Measurements from ENCODE around the gene ELMO2.

ELMO2 gene

DNA sequence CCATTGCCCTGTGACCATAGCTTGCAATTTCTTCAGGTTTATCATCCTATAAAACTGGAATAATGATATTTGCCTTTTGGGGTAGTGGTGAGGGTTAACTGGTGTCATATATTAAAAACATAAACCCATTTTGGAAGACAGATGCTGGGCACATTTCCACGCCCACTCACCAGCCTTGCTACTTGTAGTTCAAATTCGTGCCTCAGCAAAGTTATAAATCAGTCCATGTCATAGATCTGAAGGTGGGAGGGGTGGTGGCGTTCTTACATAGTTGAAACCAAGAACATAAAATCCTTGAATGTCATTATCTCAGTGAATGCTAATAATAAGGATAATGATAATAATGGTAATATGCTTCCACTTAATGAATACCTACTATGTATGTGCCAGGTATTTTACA, 9.4 kb upstream of the ELMO2 start:
- Histone ChIP-seq H4K12ac (ENCODE audit: low read depth, low read length) (no peak overlapping the region), H3K4me2 (ENCODE audit: low read length) (no peak overlapping the region), H3K9me3 (ENCODE audit: insufficient read depth, low read depth, low read length) (no peaks in the 10 kb centered on the region), H3K27me3 (ENCODE audit: insufficient read depth, low read length) (no peaks in the 10 kb centered on the region), H2BK12ac (ENCODE audit: low read length) (no peak overlapping the region), H4K8ac (ENCODE audit: low read depth, low read length) (no peak overlapping the region), H3K18ac (ENCODE audit: low read length) (no peak overlapping the region), H3K79me2 (ENCODE audit: control insufficient read depth, insufficient read depth, low read length, poor library complexity) (no peaks in the 10 kb centered on the region), H3K36me3 (ENCODE audit: control insufficient read depth in 1 of 2, insufficient read depth in 2 of 2, low read length in 2 of 2) (no peaks in the 10 kb centered on the region), H4K91ac (ENCODE audit: low read depth, low read length) (no peak overlapping the region), H2AK5ac (ENCODE audit: low read length) (no peak overlapping the region), H3K14ac (ENCODE audit: low read length) (no peak overlapping the region), H3K23ac (ENCODE audit: low read length) (no peak overlapping the region), H3K27ac (ENCODE audit: low read depth, low read length) (no peak overlapping the region), H3K79me1 (ENCODE audit: low read length) (no peaks in the 10 kb centered on the region), H2BK120ac (ENCODE audit: insufficient read depth, low read length, poor library complexity) (no peak overlapping the region), H3K9ac (ENCODE audit: low read length) (no peak overlapping the region), H3K4ac (ENCODE audit: low read depth, low read length) (no peak overlapping the region), H3K4me3 (ENCODE audit: low read depth, low read length) (no peak overlapping the region), H3K4me1 (ENCODE audit: control insufficient read depth in 1 of 2, insufficient read depth in 2 of 2, low read length in 2 of 2) (peaks cover 0 to under 1% of the 10 kb centered on the region in 2 experiments), H2AFZ (ENCODE audit: insufficient read depth, low read length, poor library complexity) (no peak overlapping the region), H2BK5ac (ENCODE audit: low read depth, low read length, poor library complexity) (no peak overlapping the region)
- no CpG with 5 or more reads among the region's 3 CpGs for WGBS (ENCODE audit: extremely low coverage, insufficient coverage, insufficient read length)
- DNase-seq, result no peak

DNA sequence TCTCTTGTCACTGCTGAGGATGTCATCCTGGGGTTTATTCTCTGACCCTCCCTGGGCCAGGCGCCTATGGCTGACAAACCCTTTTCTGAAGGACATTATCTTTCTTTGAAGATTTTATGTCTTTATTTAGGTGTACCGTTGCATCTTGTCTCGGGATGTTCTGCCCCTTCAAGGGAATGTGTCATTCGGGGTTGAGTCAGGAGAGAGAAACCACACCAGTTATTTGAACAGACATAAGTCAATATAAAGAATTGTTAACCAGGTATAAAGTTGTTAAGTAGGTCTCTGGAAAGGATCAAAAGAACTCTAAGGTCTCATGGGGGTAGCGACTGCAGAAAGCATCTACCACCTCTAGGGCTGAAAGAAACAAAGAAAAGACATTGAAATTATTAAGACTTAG, 8.2 kb upstream of the ELMO2 start:
- Histone ChIP-seq H3K14ac (ENCODE audit: low read length) (no peak overlapping the region), H2BK5ac (ENCODE audit: low read depth, low read length, poor library complexity) (no peak overlapping the region), H4K8ac (ENCODE audit: low read depth, low read length) (no peak overlapping the region), H3K27ac (ENCODE audit: low read depth, low read length) (no peak overlapping the region), H2AK5ac (ENCODE audit: low read length) (no peak overlapping the region), H2BK12ac (ENCODE audit: low read length) (no peak overlapping the region), H3K4me2 (ENCODE audit: low read length) (no peak overlapping the region), H3K9me3 (ENCODE audit: insufficient read depth, low read depth, low read length) (no peaks in the 10 kb centered on the region), H3K79me1 (ENCODE audit: low read length) (no peaks in the 10 kb centered on the region), H3K18ac (ENCODE audit: low read length) (no peak overlapping the region), H4K91ac (ENCODE audit: low read depth, low read length) (no peak overlapping the region), H2AFZ (ENCODE audit: insufficient read depth, low read length, poor library complexity) (no peak overlapping the region), H3K23ac (ENCODE audit: low read length) (no peak overlapping the region), H3K9ac (ENCODE audit: low read length) (no peak overlapping the region), H3K27me3 (ENCODE audit: insufficient read depth, low read length) (no peaks in the 10 kb centered on the region), H2BK120ac (ENCODE audit: insufficient read depth, low read length, poor library complexity) (no peak overlapping the region), H3K4ac (ENCODE audit: low read depth, low read length) (no peak overlapping the region), H3K36me3 (ENCODE audit: control insufficient read depth in 1 of 2, insufficient read depth in 2 of 2, low read length in 2 of 2) (no peaks in the 10 kb centered on the region), H3K79me2 (ENCODE audit: control insufficient read depth, insufficient read depth, low read length, poor library complexity) (no peaks in the 10 kb centered on the region), H3K4me1 (ENCODE audit: control insufficient read depth in 1 of 2, insufficient read depth in 2 of 2, low read length in 2 of 2) (peaks cover 0 to 3% of the 10 kb centered on the region in 2 experiments), H4K12ac (ENCODE audit: low read depth, low read length) (no peak overlapping the region), H3K4me3 (ENCODE audit: low read depth, low read length) (no peak overlapping the region)
- WGBS (ENCODE audit: extremely low coverage, insufficient coverage, insufficient read length), result no CpG with 5 or more reads among the region's 5 CpGs
- DNase-seq, result no peak

- no peak overlapping the region for H2BK120ac ChIP-seq (ENCODE audit: insufficient read depth, low read length, poor library complexity)
- H2BK12ac ChIP-seq (ENCODE audit: low read length), result no peak overlapping the region
- H3K79me1 ChIP-seq (ENCODE audit: low read length), result peaks cover 3% of the 10 kb centered on the region
- no CpG with 5 or more reads among the region's 3 CpGs for WGBS (ENCODE audit: extremely low coverage, insufficient coverage, insufficient read length)
- no peaks in the 10 kb centered on the region for H3K36me3 ChIP-seq (ENCODE audit: control insufficient read depth in 1 of 2, insufficient read depth in 2 of 2, low read length in 2 of 2)
- H3K27me3 ChIP-seq (ENCODE audit: insufficient read depth, low read length), result no peaks in the 10 kb centered on the region
- H2AK5ac ChIP-seq (ENCODE audit: low read length), result no peak overlapping the region
- no peak overlapping the region for H3K9ac ChIP-seq (ENCODE audit: low read length)
- H4K91ac ChIP-seq (ENCODE audit: low read depth, low read length), result no peak overlapping the region
- DNase-seq, result no peak
- H3K18ac ChIP-seq (ENCODE audit: low read length), result no peak overlapping the region
- H3K79me2 ChIP-seq (ENCODE audit: control insufficient read depth, insufficient read depth, low read length, poor library complexity), result peaks cover 2% of the 10 kb centered on the region
- H4K8ac ChIP-seq (ENCODE audit: low read depth, low read length), result no peak overlapping the region
- H3K4me2 ChIP-seq (ENCODE audit: low read length), result no peak overlapping the region
- H3K23ac ChIP-seq (ENCODE audit: low read length), result no peak overlapping the region
- H4K12ac ChIP-seq (ENCODE audit: low read depth, low read length), result no peak overlapping the region
- H3K4me3 ChIP-seq (ENCODE audit: low read depth, low read length), result no peak overlapping the region
- H3K4me1 ChIP-seq (ENCODE audit: control insufficient read depth in 1 of 2, insufficient read depth in 2 of 2, low read length in 2 of 2), result peaks cover 5 to 9% of the 10 kb centered on the region in 2 experiments
- H3K27ac ChIP-seq (ENCODE audit: low read depth, low read length), result no peak overlapping the region
- no peak overlapping the region for H2AFZ ChIP-seq (ENCODE audit: insufficient read depth, low read length, poor library complexity)
- no peak overlapping the region for H3K4ac ChIP-seq (ENCODE audit: low read depth, low read length)
- no peak overlapping the region for H3K14ac ChIP-seq (ENCODE audit: low read length)
- H2BK5ac ChIP-seq (ENCODE audit: low read depth, low read length, poor library complexity), result no peak overlapping the region
- H3K9me3 ChIP-seq (ENCODE audit: insufficient read depth, low read depth, low read length), result no peaks in the 10 kb centered on the region
These were observed 5.2 kb upstream of the ELMO2 start for GRCh38 chr20:46411637-46412036.

- WGBS (ENCODE audit: extremely low coverage, insufficient coverage, insufficient read length), result no CpG with 5 or more reads among the region's 5 CpGs
- Histone ChIP-seq H2BK12ac (ENCODE audit: low read length) (no peak overlapping the region), H4K91ac (ENCODE audit: low read depth, low read length) (no peak overlapping the region), H3K27ac (ENCODE audit: low read depth, low read length) (no peak overlapping the region), H4K8ac (ENCODE audit: low read depth, low read length) (no peak overlapping the region), H2AK5ac (ENCODE audit: low read length) (no peak overlapping the region), H3K4me3 (ENCODE audit: low read depth, low read length) (no peak overlapping the region), H2BK5ac (ENCODE audit: low read depth, low read length, poor library complexity) (no peak overlapping the region), H3K9ac (ENCODE audit: low read length) (no peak overlapping the region), H3K14ac (ENCODE audit: low read length) (no peak overlapping the region), H3K23ac (ENCODE audit: low read length) (no peak overlapping the region), H2BK120ac (ENCODE audit: insufficient read depth, low read length, poor library complexity) (no peak overlapping the region), H3K4ac (ENCODE audit: low read depth, low read length) (no peak overlapping the region), H2AFZ (ENCODE audit: insufficient read depth, low read length, poor library complexity) (no peak overlapping the region), H3K27me3 (ENCODE audit: insufficient read depth, low read length) (no peaks in the 10 kb centered on the region), H3K9me3 (ENCODE audit: insufficient read depth, low read depth, low read length) (no peaks in the 10 kb centered on the region), H4K12ac (ENCODE audit: low read depth, low read length) (no peak overlapping the region), H3K4me1 (ENCODE audit: control insufficient read depth in 1 of 2, insufficient read depth in 2 of 2, low read length in 2 of 2) (peaks cover 8 to 13% of the 10 kb centered on the region in 2 experiments), H3K4me2 (ENCODE audit: low read length) (no peak overlapping the region), H3K79me2 (ENCODE audit: control insufficient read depth, insufficient read depth, low read length, poor library complexity) (peaks cover 10% of the 10 kb centered on the region), H3K36me3 (ENCODE audit: control insufficient read depth in 1 of 2, insufficient read depth in 2 of 2, low read length in 2 of 2) (no peaks in the 10 kb centered on the region), H3K18ac (ENCODE audit: low read length) (no peak overlapping the region), H3K79me1 (ENCODE audit: low read length) (peaks cover 8% of the 10 kb centered on the region)
- DNase-seq, result no peak
These were observed 1.9 kb upstream of the ELMO2 start for GRCh38 chr20:46408281-46408731.

Data from trophoblast cell (in vitro differentiated cells and primary cell).